Upper lobe of left lung (tissue), 4 donors: ENCODE measurements around the gene NOS1AP.

Experiments used
- CTCF ChIP-seq, 6 experiments: fragments of 450-650 bp in 4 of 6; fragments of 200-600 bp in 2 of 6; sonication (generic) in 2 of 6; IDR thresholded peaks; one replicate each; pipeline ENCODE4 v1.5.1; 2016 to 2019; ENCODE audit warnings: antibody characterized with exemption in 6 of 6
- EP300 ChIP-seq, 4 donors: sonication (generic); formaldehyde crosslinking; IDR thresholded peaks; one replicate each; pipeline ENCODE4 v1.5.1; 2017; ENCODE audit warnings: antibody characterized with exemption in 4 of 4, control low read depth in 2 of 4
- POLR2A ChIP-seq, 4 donors: fragments of 450-650 bp; IDR thresholded peaks; one replicate each; pipeline ENCODE4 v1.5.1; 2016 to 2017; ENCODE audit warnings: antibody characterized with exemption in 4 of 4, mild to moderate bottlenecking in 2 of 4
- POLR2AphosphoS5 ChIP-seq, 2 donors: sonication (generic); formaldehyde crosslinking; IDR thresholded peaks; one replicate each; pipeline ENCODE4 v1.5.1; 2017; ENCODE audit warnings: antibody characterized with exemption in 2 of 2

DNA sequence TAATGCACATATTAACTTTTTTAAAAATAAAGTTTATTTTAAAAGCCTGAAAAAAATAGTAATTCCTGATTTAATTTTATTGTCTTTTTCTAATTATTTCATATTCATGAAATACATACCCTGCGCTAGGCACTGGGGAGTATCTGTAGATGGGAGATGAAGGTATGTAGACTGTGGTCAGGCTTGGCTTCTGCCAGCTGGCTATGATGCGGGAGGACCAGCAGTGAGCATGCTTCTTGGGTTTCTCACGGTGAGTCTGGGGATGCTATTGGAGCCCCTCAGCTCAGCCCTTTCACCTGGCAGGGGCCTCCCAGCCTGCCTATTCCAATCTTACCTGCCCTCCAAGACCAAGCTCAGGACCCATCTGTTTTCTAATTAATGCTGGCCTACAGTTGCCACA, 138.4 kb downstream of the NOS1AP start:
- TF ChIP-seq POLR2AphosphoS5 (IDR thresholded peaks at IDR 0.05) (no peak), CTCF (IDR thresholded peaks at IDR 0.05) (no peak), POLR2A (IDR thresholded peaks at IDR 0.05) (no peak), EP300 (IDR thresholded peaks at IDR 0.05) (no peak)
